CD14-positive monocyte (primary cell): ENCODE results near the gene ASZ1. TPM values are rescaled to one million over a fixed set of nuclear protein-coding genes. Genes with fewer than 3 reads are reported as not detected.

ENCODE experiments used
- DNase-seq, 3 donors: peaks; one replicate each; pipeline ENCODE4 v3.0.0-alpha.2; 2011 to 2022
- H2AFZ ChIP-seq: 2 replicates; pipeline ENCODE4 v1.6.0; 2012; ENCODE audit warnings: mild to moderate bottlenecking, low read depth, low read length, inconsistent platforms; ENCODE audit not compliant: insufficient read depth, poor library complexity, severe bottlenecking
- H3K27ac ChIP-seq, 2 donors: 1 replicate in 1 of 2; 2 replicates in 1 of 2; pipeline ENCODE4 v1.5.1; 2012 to 2013; ENCODE audit warnings: low read length in 2 of 2, control low read depth in 1 of 2, inconsistent platforms in 1 of 2, low read depth in 1 of 2, mild to moderate bottlenecking in 1 of 2
- H3K27me3 ChIP-seq, 2 donors: one replicate each; pipeline versions ENCODE4 v1.6.0 to v1.6.1; 2011 to 2013; ENCODE audit warnings: low read length in 2 of 2; ENCODE audit not compliant: control insufficient read depth in 2 of 2, insufficient read depth in 2 of 2
- H3K36me3 ChIP-seq, 2 donors: replicated peaks in 1 of 2; 1 replicate in 1 of 2; 2 replicates in 1 of 2; pipeline versions ENCODE4 v1.5.1 to v1.6.1; 2012 to 2013; ENCODE audit warnings: low read length in 2 of 2, control low read depth in 1 of 2, inconsistent platforms in 1 of 2, mild to moderate bottlenecking in 1 of 2; ENCODE audit not compliant: insufficient read depth in 2 of 2, control insufficient read depth in 1 of 2
- H3K4me1 ChIP-seq, 2 donors: 1 replicate in 1 of 2; 2 replicates in 1 of 2; pipeline versions ENCODE4 v1.5.1 to v1.6.1; 2012 to 2013; ENCODE audit warnings: low read length in 2 of 2, control low read depth in 1 of 2, inconsistent platforms in 1 of 2, mild to moderate bottlenecking in 1 of 2, moderate library complexity in 1 of 2; ENCODE audit not compliant: insufficient read depth in 2 of 2, control insufficient read depth in 1 of 2
- H3K4me2 ChIP-seq: replicated peaks from 2 replicates; pipeline ENCODE3; 2012; ENCODE audit warnings: low read length, moderate library complexity, mild to moderate bottlenecking; ENCODE audit not compliant: poor library complexity, severe bottlenecking; ENCODE audit errors: extremely low read depth
- H3K4me3 ChIP-seq, 3 experiments: fragments of 200-600 bp in 1 of 3; sonication (generic) in 1 of 3; replicated peaks in 1 of 3; 1 replicate in 2 of 3; 2 replicates in 1 of 3; pipeline ENCODE4 v1.5.1; 2011 to 2013; ENCODE audit warnings: low read length in 3 of 3, mild to moderate bottlenecking in 3 of 3, control low read depth in 2 of 3, low read depth in 2 of 3, inconsistent platforms in 1 of 3, moderate library complexity in 1 of 3
- H3K79me2 ChIP-seq: 2 replicates; pipeline ENCODE4 v1.6.0; 2012; ENCODE audit warnings: mild to moderate bottlenecking, control low read depth, inconsistent platforms, low read length, moderate library complexity; ENCODE audit not compliant: insufficient read depth
- H3K9ac ChIP-seq: 2 replicates; pipeline ENCODE4 v1.6.0; 2017; ENCODE audit warnings: low read length, mild to moderate bottlenecking; ENCODE audit not compliant: insufficient read depth, poor library complexity, severe bottlenecking
- H3K9me3 ChIP-seq, 2 donors: replicated peaks in 1 of 2; 1 replicate in 1 of 2; 2 replicates in 1 of 2; pipeline versions ENCODE4 v1.5.1 to v1.6.1; 2012 to 2013; ENCODE audit warnings: low read length in 2 of 2, control low read depth in 1 of 2; ENCODE audit not compliant: control insufficient read depth in 1 of 2, insufficient read depth in 1 of 2
- H4K20me1 ChIP-seq: 2 replicates; pipeline ENCODE4 v1.6.0; 2012; ENCODE audit warnings: mild to moderate bottlenecking, low read length, control low read depth, moderate library complexity; ENCODE audit not compliant: insufficient read depth
- H3K27ac Mint-ChIP-seq, 7 donors: one replicate each; pipeline ENCODE4 v1.8.0; 2020; ENCODE audit warnings: mild to moderate bottlenecking in 7 of 7, mixed read lengths in 7 of 7, moderate library complexity in 6 of 7, inconsistent platforms in 2 of 7
- H3K27me3 Mint-ChIP-seq, 3 donors: one replicate each; pipeline ENCODE4 v1.8.0; 2021 to 2022; ENCODE audit warnings: low read depth in 3 of 3, mild to moderate bottlenecking in 3 of 3, mixed read lengths in 3 of 3, moderate library complexity in 3 of 3, inconsistent platforms in 1 of 3
- H3K36me3 Mint-ChIP-seq, 2 donors: one replicate each; pipeline ENCODE4 v1.8.0; 2020; ENCODE audit warnings: mixed read lengths in 2 of 2, inconsistent platforms in 1 of 2, mild to moderate bottlenecking in 1 of 2
- H3K4me1 Mint-ChIP-seq: one replicate; pipeline ENCODE4 v1.8.0; 2020; ENCODE audit warnings: mild to moderate bottlenecking, mixed read lengths
- H3K4me3 Mint-ChIP-seq, 2 donors: one replicate each; pipeline ENCODE4 v1.8.0; 2020; ENCODE audit warnings: mild to moderate bottlenecking in 2 of 2, mixed read lengths in 2 of 2, moderate library complexity in 1 of 2
- H3K9me3 Mint-ChIP-seq, 7 donors: one replicate each; pipeline ENCODE4 v1.8.0; 2020 to 2022; ENCODE audit warnings: mixed read lengths in 7 of 7, mild to moderate bottlenecking in 6 of 7, moderate library complexity in 6 of 7, inconsistent platforms in 2 of 7
- CTCF ChIP-seq: fragments of 200-600 bp; IDR thresholded peaks from one replicate; pipeline ENCODE4 v1.8.0; 2022; ENCODE audit warnings: antibody characterized with exemption, mild to moderate bottlenecking
- WGBS: methylation state at CpG from one replicate; pipeline ENCODE4 v1.1.5; 2013; ENCODE audit warnings: missing lambda C conversion rate; ENCODE audit not compliant: insufficient coverage; 5-methylcytosine and 5-hydroxymethylcytosine counted together
- intact Hi-C, 2 donors: fragments of 100-400 bp; cut with micrococcal nuclease; formaldehyde crosslinking; loops; one replicate each; pipeline versions ENCODE4 v1.15.0 to v1.15.1; 2023
- polyA plus RNA-seq, 3 donors: library from polyadenylated mRNA; depleted of rRNA in 1 of 3; unstranded in 2 of 3; stranded (reverse) in 1 of 3; fragments of 300-500 nt in 2 of 3; fragments of >200 nt in 1 of 3; fragmentation: Illumina TruSeq in 2 of 3; gene quantifications; 1 replicate in 2 of 3; 2 replicates in 1 of 3; pipeline ENCODE4 v1.2.3, GENCODE V29; 2012 to 2021

Gene ASZ1
- polyA plus RNA-seq, 3 donors, result not detected

GRCh38 chr7:117350027-117350426, 77.3 kb downstream of the ASZ1 start:
- H3K4me3 ChIP-seq, result no peak overlapping the region
- Mint-ChIP-seq H3K27ac (no peak overlapping the region), H3K4me3 (no peak overlapping the region), H3K9me3 (peaks cover 0 to 7% (median 3%) of the 10 kb centered on the region in 7 donors), H3K36me3 (no peaks in the 10 kb centered on the region), H3K4me1 (no peaks in the 10 kb centered on the region), H3K27me3 (peaks cover 0 to 4% (median 2%) of the 10 kb centered on the region in 3 donors)
- H3K27ac ChIP-seq, result no peak overlapping the region
- TF ChIP-seq CTCF, result no peak
- no peak overlapping the region for H3K9ac ChIP-seq
- H3K36me3 ChIP-seq, result no peaks in the 10 kb centered on the region
- peaks cover 0 to 6% of the 10 kb centered on the region in 2 donors for H3K9me3 ChIP-seq
- H4K20me1 ChIP-seq, result no peaks in the 10 kb centered on the region
- DNase-seq, result no peak
- H3K27me3 ChIP-seq, result no peaks in the 10 kb centered on the region
- intact Hi-C loops, result no loop called here
- no peak overlapping the region for H3K4me2 ChIP-seq
- H3K4me1 ChIP-seq, result no peaks in the 10 kb centered on the region
- H2AFZ ChIP-seq, result no peak overlapping the region
- no CpG with 5 or more reads among the region's 1 CpG for WGBS
- H3K79me2 ChIP-seq, result no peaks in the 10 kb centered on the region

GRCh38 chr7:117349570-117349969, 77.7 kb downstream of the ASZ1 start:
- peaks cover 0 to 7% (median 3%) of the 10 kb centered on the region in 7 donors for H3K9me3 Mint-ChIP-seq
- no peak overlapping the region for H3K27ac Mint-ChIP-seq
- no peaks in the 10 kb centered on the region for H3K27me3 ChIP-seq
- intact Hi-C loops, result no loop called here
- H3K4me3 ChIP-seq, result no peak overlapping the region
- H3K79me2 ChIP-seq, result no peaks in the 10 kb centered on the region
- WGBS, result no CpG with 5 or more reads among the region's 2 CpGs
- H3K4me1 ChIP-seq, result no peaks in the 10 kb centered on the region
- DNase-seq, result no peak
- peaks cover 0 to 4% (median 3%) of the 10 kb centered on the region in 3 donors for H3K27me3 Mint-ChIP-seq
- no peak overlapping the region for H3K9ac ChIP-seq
- no peak overlapping the region for H3K4me3 Mint-ChIP-seq
- no peak for TF ChIP-seq CTCF
- no peaks in the 10 kb centered on the region for H3K36me3 Mint-ChIP-seq
- H3K4me1 Mint-ChIP-seq, result no peaks in the 10 kb centered on the region
- H3K36me3 ChIP-seq, result no peaks in the 10 kb centered on the region
- H2AFZ ChIP-seq, result no peak overlapping the region
- peaks cover 0 to 6% of the 10 kb centered on the region in 2 donors for H3K9me3 ChIP-seq
- H4K20me1 ChIP-seq, result no peaks in the 10 kb centered on the region
- no peak overlapping the region for H3K4me2 ChIP-seq
- no peak overlapping the region for H3K27ac ChIP-seq
